Mammary epithelial cell (primary cell): ENCODE data around the gene ST3GAL2.

Experiments used
- EZH2 ChIP-seq: IDR thresholded peaks from 2 replicates; pipeline ENCODE4 v1.6.1; 2012; ENCODE audit warnings: low read length, inconsistent platforms, borderline replicate concordance
- TF ChIP-seq, protein P1 (sequence below), 2 donors: IDR thresholded peaks in 1 of 2; conservative IDR thresholded peaks in 1 of 2; 2 replicates each; pipeline ENCODE4 v1.5.1; 2011 to 2012; ENCODE audit warnings: inconsistent platforms in 2 of 2, low read length in 2 of 2, mild to moderate bottlenecking in 2 of 2, control low read depth in 1 of 2, low read depth in 1 of 2; ENCODE audit not compliant: insufficient read depth in 1 of 2; ENCODE audit errors: extremely low read depth in 1 of 2

DNA sequence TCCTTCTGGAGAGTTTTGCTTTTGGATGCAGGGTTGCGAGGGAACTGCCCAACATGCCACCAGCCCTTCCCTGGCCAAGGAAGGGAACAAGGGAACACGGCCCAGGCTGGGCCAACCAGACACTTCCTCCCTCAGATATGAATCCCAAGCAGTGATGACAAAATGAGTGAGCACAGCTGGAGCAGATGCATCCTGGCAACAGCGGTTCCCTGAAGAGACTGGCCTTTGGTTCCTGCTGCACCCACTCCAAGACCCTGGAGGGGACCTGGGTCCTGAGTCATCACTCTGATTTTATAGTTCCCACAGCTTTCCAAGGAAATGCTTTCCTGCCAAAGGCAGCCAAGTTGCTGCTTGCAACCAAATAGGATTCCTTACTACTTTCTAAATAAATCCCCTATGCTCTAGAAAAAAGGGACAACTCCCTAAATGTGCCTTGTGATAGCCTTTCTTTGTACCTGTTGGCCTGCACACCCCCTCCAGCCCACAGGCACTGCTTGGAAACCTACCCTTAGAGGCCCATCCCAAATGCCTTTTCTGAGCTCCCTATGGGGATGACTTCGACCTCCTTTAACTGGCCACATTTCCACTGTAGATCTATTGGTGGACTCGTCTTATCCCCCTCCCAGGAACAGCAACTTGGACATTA is 5.3 kb downstream of the ST3GAL2 start:
- TF ChIP-seq, protein P1, sequence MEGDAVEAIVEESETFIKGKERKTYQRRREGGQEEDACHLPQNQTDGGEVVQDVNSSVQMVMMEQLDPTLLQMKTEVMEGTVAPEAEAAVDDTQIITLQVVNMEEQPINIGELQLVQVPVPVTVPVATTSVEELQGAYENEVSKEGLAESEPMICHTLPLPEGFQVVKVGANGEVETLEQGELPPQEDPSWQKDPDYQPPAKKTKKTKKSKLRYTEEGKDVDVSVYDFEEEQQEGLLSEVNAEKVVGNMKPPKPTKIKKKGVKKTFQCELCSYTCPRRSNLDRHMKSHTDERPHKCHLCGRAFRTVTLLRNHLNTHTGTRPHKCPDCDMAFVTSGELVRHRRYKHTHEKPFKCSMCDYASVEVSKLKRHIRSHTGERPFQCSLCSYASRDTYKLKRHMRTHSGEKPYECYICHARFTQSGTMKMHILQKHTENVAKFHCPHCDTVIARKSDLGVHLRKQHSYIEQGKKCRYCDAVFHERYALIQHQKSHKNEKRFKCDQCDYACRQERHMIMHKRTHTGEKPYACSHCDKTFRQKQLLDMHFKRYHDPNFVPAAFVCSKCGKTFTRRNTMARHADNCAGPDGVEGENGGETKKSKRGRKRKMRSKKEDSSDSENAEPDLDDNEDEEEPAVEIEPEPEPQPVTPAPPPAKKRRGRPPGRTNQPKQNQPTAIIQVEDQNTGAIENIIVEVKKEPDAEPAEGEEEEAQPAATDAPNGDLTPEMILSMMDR (conservative IDR thresholded peaks at IDR 0.05 in 1 of 2, IDR thresholded peaks at IDR 0.05 in 1 of 2; ENCODE audit: extremely low read depth in 1 of 2, insufficient read depth in 1 of 2, low read depth in 1 of 2, low read length in 2 of 2), result no peak
- no peak for TF ChIP-seq EZH2
